GM23338 (cell line): ENCODE data around the gene ZBTB39. TPM values are rescaled to one million over a fixed set of nuclear protein-coding genes. Genes with fewer than 3 reads are reported as not detected.
A peak's percentile ranks its signal among the peaks of the same experiment; 100 is the strongest.

Experiments
- ATAC-seq: fragments of 200-7000 bp; cut with Tn5 transposase; 3 replicates; pipeline ENCODE4 v1.9.1; 2020
- DNase-seq: peaks from one replicate; pipeline ENCODE4 v3.0.0-alpha.2; 2015; ENCODE audit warnings: low spot score
- H2AFZ ChIP-seq: fragments of 200-600 bp; sonication (generic); 2 replicates; pipeline ENCODE4 v1.8.0; 2016; ENCODE audit warnings: antibody characterized with exemption, mild to moderate bottlenecking, moderate library complexity
- H3F3A ChIP-seq: fragments of 200-600 bp; sonication (generic); replicated peaks from 2 replicates; pipeline ENCODE4 v1.8.0; 2017; ENCODE audit warnings: antibody characterized with exemption, mixed run types, low read depth
- H3K27ac ChIP-seq: fragments of 200-600 bp; sonication (generic); 2 replicates; pipeline ENCODE4 v1.6.1; 2016; ENCODE audit warnings: low read depth
- H3K27me3 ChIP-seq: fragments of 200-600 bp; sonication (generic); 2 replicates; pipeline ENCODE4 v1.8.0; 2016; ENCODE audit warnings: mild to moderate bottlenecking, mixed run types, moderate library complexity; ENCODE audit not compliant: insufficient read depth
- H3K36me3 ChIP-seq: fragments of 200-600 bp; sonication (generic); 2 replicates; pipeline ENCODE4 v1.8.0; 2016; ENCODE audit warnings: mild to moderate bottlenecking; ENCODE audit not compliant: insufficient read depth
- H3K4me1 ChIP-seq: fragments of 200-600 bp; sonication (generic); 2 replicates; pipeline ENCODE4 v1.8.0; 2016; ENCODE audit warnings: mild to moderate bottlenecking, moderate library complexity; ENCODE audit not compliant: insufficient read depth
- H3K4me2 ChIP-seq: fragments of 200-600 bp; sonication (generic); 2 replicates; pipeline ENCODE4 v1.7.1; 2017; ENCODE audit warnings: mixed run types
- H3K4me3 ChIP-seq: fragments of 200-600 bp; sonication (generic); 2 replicates; pipeline ENCODE4 v1.6.1; 2016; ENCODE audit warnings: mixed run types
- H3K79me2 ChIP-seq: fragments of 200-600 bp; sonication (generic); replicated peaks from 2 replicates; pipeline ENCODE4 v1.8.0; 2017; ENCODE audit warnings: mild to moderate bottlenecking; ENCODE audit not compliant: insufficient read depth
- H3K9me2 ChIP-seq: fragments of 200-600 bp; sonication (generic); 2 replicates; pipeline ENCODE4 v1.8.0; 2017; ENCODE audit not compliant: insufficient read depth
- H4K20me1 ChIP-seq: fragments of 200-600 bp; sonication (generic); replicated peaks from 2 replicates; pipeline ENCODE4 v1.8.0; 2017; ENCODE audit warnings: mild to moderate bottlenecking; ENCODE audit not compliant: insufficient read depth
- H3K27ac Mint-ChIP-seq: 2 replicates; pipeline ENCODE4 v1.8.0; 2020; ENCODE audit warnings: inconsistent platforms, mild to moderate bottlenecking, moderate library complexity, mixed read lengths
- H3K27me3 Mint-ChIP-seq: 3 replicates; pipeline ENCODE4 v1.8.0; 2022; ENCODE audit warnings: low read depth, mild to moderate bottlenecking, moderate library complexity, mixed read lengths, inconsistent platforms; ENCODE audit not compliant: insufficient read depth, poor library complexity
- H3K36me3 Mint-ChIP-seq: 3 replicates; pipeline ENCODE4 v1.8.0; 2021; ENCODE audit warnings: low read depth, mild to moderate bottlenecking, inconsistent platforms, moderate library complexity, mixed read lengths
- H3K4me1 Mint-ChIP-seq: 3 replicates; pipeline ENCODE4 v1.8.0; 2020; ENCODE audit warnings: mild to moderate bottlenecking, inconsistent platforms, mixed read lengths
- H3K4me3 Mint-ChIP-seq: 3 replicates; pipeline ENCODE4 v1.8.0; 2021; ENCODE audit warnings: moderate library complexity, mild to moderate bottlenecking, inconsistent platforms, mixed read lengths
- H3K9me3 Mint-ChIP-seq: 3 replicates; pipeline ENCODE4 v1.8.0; 2020; ENCODE audit warnings: moderate library complexity, mild to moderate bottlenecking, inconsistent platforms, mixed read lengths
- CTCF ChIP-seq, 2 experiments: fragments of 200-600 bp in 1 of 2; sonication (generic) in 1 of 2; conservative IDR thresholded peaks; 2 replicates each; pipeline versions ENCODE4 v1.5.1 to v1.6.1; 2016 to 2017; ENCODE audit warnings: antibody characterized with exemption in 2 of 2, low read depth in 2 of 2, mild to moderate bottlenecking in 2 of 2, moderate library complexity in 1 of 2
- ETS1 ChIP-seq: IDR thresholded peaks from 2 replicates; pipeline ENCODE4 v1.6.1; 2016; ENCODE audit warnings: antibody characterized with exemption
- EZH2 ChIP-seq: fragments of 200-600 bp; sonication (generic); IDR thresholded peaks from one replicate; pipeline ENCODE4 v1.8.0; 2017; ENCODE audit warnings: antibody characterized with exemption, mild to moderate bottlenecking, low read depth; ENCODE audit not compliant: unreplicated experiment
- EZH2phosphoT487 ChIP-seq: fragments of 200-600 bp; sonication (generic); IDR thresholded peaks from one replicate; pipeline ENCODE4 v1.8.1; 2018; ENCODE audit warnings: antibody characterized with exemption; ENCODE audit not compliant: unreplicated experiment
- JUNB ChIP-seq: IDR thresholded peaks from one replicate; pipeline ENCODE4 v1.6.1; 2016; ENCODE audit warnings: antibody characterized with exemption; ENCODE audit not compliant: unreplicated experiment
- REST ChIP-seq: IDR thresholded peaks from one replicate; pipeline ENCODE4 v1.6.1; 2018; ENCODE audit warnings: antibody characterized with exemption; ENCODE audit not compliant: unreplicated experiment
- ZNF331 ChIP-seq: fragments of 250-450 bp; sonication (Bioruptor Pico); IDR thresholded peaks from 2 replicates; pipeline ENCODE4 v1.5.0; 2020; ENCODE audit warnings: low read depth, mild to moderate bottlenecking, moderate library complexity
- ZNF462 ChIP-seq: fragments of 250-450 bp; sonication (Bioruptor Pico); IDR thresholded peaks from 2 replicates; pipeline ENCODE4 v1.5.0; 2020; ENCODE audit warnings: mild to moderate bottlenecking, moderate library complexity
- polyA plus RNA-seq: library from polyadenylated mRNA; unstranded; fragments of >200 nt; fragmentation: Nextera tagmentation; extraction: Ambion mirVana; gene quantifications from 2 replicates; pipeline ENCODE4 v1.2.1, GENCODE V29; 2016
- total RNA-seq: library from RNA; depleted of rRNA; stranded (reverse); fragments of >200 nt; shearing (Covaris generic); gene quantifications from 2 replicates; pipeline ENCODE4 v1.2.3, GENCODE V29; 2014

The ZBTB39 gene
- total and polyA plus RNA-seq, 2 experiments from 2014 or later, result 6.6 to 26.7 TPM

- TF ChIP-seq ZNF462 (CRISPR knock-in tag) (no peak), CTCF (conservative IDR thresholded peaks at IDR 0.05; ENCODE audit: low read depth in 2 of 2) (no peak), EZH2phosphoT487 (no peak), JUNB (no peak), EZH2 (no peak)
Measured at GRCh38 chr12:57051011-57051410, 44.7 kb upstream of the ZBTB39 start (continued).

- Histone ChIP-seq H3K4me1 (no peaks in the 10 kb centered on the region), H3K4me3 (no peak within 1 kb of the TSS), H3K36me3 (no peaks in the 10 kb centered on the region), H3K79me2 (no peaks in the 10 kb centered on the region), H4K20me1 (no peaks in the 10 kb centered on the region), H3K27ac (no peak within 1 kb of the TSS), H3F3A (0 out of 2 replicates have a peak, but pooled peaks cover 2% of the 10 kb centered on the region), H2AFZ (no peak within 1 kb of the TSS), H3K9me2 (no peaks in the 10 kb centered on the region; the same call in 1 of the 2 replicates), H3K27me3 (no peaks in the 10 kb centered on the region), H3K4me2 (no peak within 1 kb of the TSS)
- peaks cover 2% of the 10 kb centered on the region; the same call in 1 of the 3 replicates for H3K4me1 Mint-ChIP-seq
- no peak within 1 kb of the TSS for H3K4me3 Mint-ChIP-seq
- no peak within 1 kb of the TSS for H3K27ac Mint-ChIP-seq
- H3K36me3 Mint-ChIP-seq, result peaks cover 9% of the 10 kb centered on the region; the same call in 2 of the 3 replicates
- no peaks in the 10 kb centered on the region for H3K27me3 Mint-ChIP-seq
- DNase-seq, result peak; percentile 43
- no peaks in the 10 kb centered on the region for H3K9me3 Mint-ChIP-seq
- ATAC-seq, result peak; percentile 67
- TF ChIP-seq EZH2, result no peak
- TF ChIP-seq ZNF331 (CRISPR knock-in tag), result no peak
- TF ChIP-seq ETS1, result no peak
- peak; percentile 83 for TF ChIP-seq REST
Measured at GRCh38 chr12:57049890-57050289, 43.5 kb upstream of the ZBTB39 start, which contains the start of gene MYO1A. MYO1A (minus strand) TSS chr12:57050129; CDS start chr12:57048323, 1,806 bp downstream.
